ENCODE results near the gene CFAP107.

GRCh38 chr1:12715896-12716437 lies 30.0 kb upstream of the CFAP107 start, which contains the start of gene AADACL3:
- TF ChIP-seq POLR2A (IDR thresholded peaks at IDR 0.05), result no peak
- no peak for TF ChIP-seq CTCF (IDR thresholded peaks at IDR 0.05)
